K562 (cell line): ENCODE measurements around the gene GIGYF1. TPM values are rescaled to one million over a fixed set of nuclear protein-coding genes. Genes with fewer than 3 reads are reported as not detected.

Experiments used
- AFF1 ChIP-seq, 2 experiments: fragments of 450-650 bp; IDR thresholded peaks; 2 replicates each; pipeline ENCODE4 v1.6.1; 2018; ENCODE audit warnings: mild to moderate bottlenecking in 2 of 2, low read depth in 1 of 2; ENCODE audit not compliant: partially characterized antibody in 2 of 2
- BHLHE40 ChIP-seq: IDR thresholded peaks from 2 replicates; pipeline ENCODE4 v1.6.1; 2011; ENCODE audit warnings: low read length, improper control_type of control experiment
- CEBPB ChIP-seq: fragments of 450-650 bp; IDR thresholded peaks from 2 replicates; pipeline ENCODE4 v1.6.1; 2016; ENCODE audit warnings: missing genetic modification characterization, missing compliant biosample characterization
- DPF2 ChIP-seq: fragments of 450-650 bp; IDR thresholded peaks from 2 replicates; pipeline ENCODE4 v1.6.1; 2016
- E2F6 ChIP-seq, 2 experiments: IDR thresholded peaks; 2 replicates each; pipeline ENCODE4 v1.6.1; 2011; ENCODE audit warnings: borderline replicate concordance in 1 of 2, control low read depth in 1 of 2, low read depth in 1 of 2, low read length in 1 of 2, mild to moderate bottlenecking in 1 of 2, mixed read lengths in 1 of 2, moderate library complexity in 1 of 2; ENCODE audit not compliant: insufficient read depth in 1 of 2, insufficient read length in 1 of 2, poor library complexity in 1 of 2, severe bottlenecking in 1 of 2; ENCODE audit errors: extremely low read depth in 1 of 2
- EGR1 ChIP-seq: fragments of 450-650 bp; conservative IDR thresholded peaks from 2 replicates; pipeline ENCODE4 v1.6.1; 2017; ENCODE audit warnings: mild to moderate bottlenecking
- KDM1A ChIP-seq, 2 experiments: fragments of 450-650 bp; IDR thresholded peaks; 2 replicates each; pipeline ENCODE4 v1.6.1; 2016; ENCODE audit warnings: mild to moderate bottlenecking in 2 of 2
- KLF16 ChIP-seq: IDR thresholded peaks from 2 replicates; pipeline ENCODE4 v1.6.1; 2016; ENCODE audit warnings: antibody characterized with exemption
- NBN ChIP-seq: fragments of 450-650 bp; IDR thresholded peaks from 2 replicates; pipeline ENCODE4 v1.6.1; 2016; ENCODE audit warnings: low read depth, mild to moderate bottlenecking
- NCOR1 ChIP-seq: fragments of 450-650 bp; IDR thresholded peaks from 2 replicates; pipeline ENCODE4 v1.6.1; 2016; ENCODE audit warnings: mild to moderate bottlenecking, moderate library complexity
- OTX1 ChIP-seq: fragments of 450-650 bp; formaldehyde crosslinking; IDR thresholded peaks from 2 replicates; pipeline ENCODE4 v1.4.0; 2022; ENCODE audit warnings: mild to moderate bottlenecking
- PHF21A ChIP-seq: fragments of 450-650 bp; IDR thresholded peaks from 2 replicates; pipeline ENCODE4 v1.6.1; 2017; ENCODE audit warnings: low read depth, borderline replicate concordance
- PHF8 ChIP-seq: fragments of 200-600 bp; sonication (generic); IDR thresholded peaks from 2 replicates; pipeline ENCODE4 v1.6.1; 2012; ENCODE audit warnings: mixed run types, mild to moderate bottlenecking, inconsistent platforms, low read length, moderate library complexity, borderline replicate concordance
- POU5F1 ChIP-seq: fragments of 150-350 bp; IDR thresholded peaks from 2 replicates; pipeline ENCODE4 v1.6.1; 2014; ENCODE audit warnings: borderline replicate concordance, low read length, low read depth, mild to moderate bottlenecking; ENCODE audit not compliant: partially characterized antibody
- PTBP1 ChIP-seq: fragments of 200-400 bp; formaldehyde crosslinking; IDR thresholded peaks from 2 replicates; pipeline ENCODE4 v1.6.1; 2017; ENCODE audit warnings: low read depth, low read length
- RBM34 ChIP-seq: fragments of 200-400 bp; formaldehyde crosslinking; IDR thresholded peaks from 2 replicates; pipeline ENCODE4 v1.6.1; 2018; ENCODE audit warnings: low read length, borderline replicate concordance; ENCODE audit not compliant: insufficient read depth
- RBM39 ChIP-seq: fragments of 200-400 bp; formaldehyde crosslinking; optimal IDR thresholded peaks from 2 replicates; pipeline ENCODE3; 2018; ENCODE audit warnings: low read depth, low read length
- SETDB1 ChIP-seq: IDR thresholded peaks from one replicate; pipeline ENCODE4 v1.6.1; 2012; ENCODE audit warnings: low read length, control low read depth, inconsistent platforms
- SLC30A9 ChIP-seq: fragments of 250-450 bp; sonication (Bioruptor Pico); IDR thresholded peaks from 2 replicates; pipeline ENCODE4 v1.8.0; 2022; ENCODE audit warnings: mild to moderate bottlenecking, moderate library complexity
- THAP7 ChIP-seq: fragments of 250-450 bp; sonication (Bioruptor Pico); IDR thresholded peaks from 2 replicates; pipeline ENCODE4 v1.5.0; 2021
- ZNF263 ChIP-seq: sonication (generic); formaldehyde crosslinking; IDR thresholded peaks from 2 replicates; pipeline ENCODE4 v1.8.0; 2022; ENCODE audit warnings: mild to moderate bottlenecking, missing genetic modification reagents, borderline replicate concordance
- ZNF280A ChIP-seq: fragments of 450-650 bp; IDR thresholded peaks from 2 replicates; pipeline ENCODE4 v1.6.1; 2018; ENCODE audit warnings: mild to moderate bottlenecking, low read depth; ENCODE audit not compliant: partially characterized antibody
- polyA plus RNA-seq, 8 experiments: library from polyadenylated mRNA; depleted of rRNA in 4 of 8; stranded (reverse) in 5 of 8; unstranded in 3 of 8; fragments of >200 nt; fragmentation: Nextera tagmentation in 2 of 8; fragmentation: Illumina TruSeq in 1 of 8; extraction: Ambion mirVana in 2 of 8; extraction: Trizol in 1 of 8; gene quantifications; 2 replicates each; pipeline versions ENCODE4 v1.2.1 to v1.2.3, GENCODE V29; 2011 to 2014; ENCODE audit warnings: inconsistent platforms in 1 of 8, missing spikeins in 1 of 8
- total RNA-seq, 7 experiments: library from RNA; depleted of rRNA in 6 of 7; stranded (reverse); fragments of >200 nt in 6 of 7; fragmentation: Illumina TruSeq in 2 of 7; extraction: Trizol in 2 of 7; gene quantifications; 2 replicates each; pipeline versions ENCODE4 v1.2.1 to v1.2.3, GENCODE V29; 2011 to 2021; ENCODE audit warnings: low replicate concordance in 1 of 7

GIGYF1 gene
- total and polyA plus RNA-seq, 9 of the 15 experiments (the other 6 are each of a cell fraction or from before 2014, with no cell fraction given) = 0.56 to 76.2 (median 16.8) TPM

- TF ChIP-seq PHF8 = peak; percentile 31; the same call in 1 of the 2 replicates
- TF ChIP-seq CEBPB (tag) = no peak
- peak; percentile 50; the same call in 1 of the 2 replicates for TF ChIP-seq NCOR1
- TF ChIP-seq EGR1 = peak; percentile 34; the same call in 1 of the 2 replicates
- TF ChIP-seq OTX1 (CRISPR knock-in tag) = no peak
- TF ChIP-seq POU5F1 = no peak
- TF ChIP-seq KLF16 = 0 out of 2 replicates have a peak, but pooled peaks have one; percentile 10
- TF ChIP-seq BHLHE40 = peak; percentile 87
- TF ChIP-seq SLC30A9 = no peak
- TF ChIP-seq AFF1 (IDR thresholded peaks at IDR 0.05; ENCODE audit: low read depth in 1 of 2, partially characterized antibody in 2 of 2) = no peak
- TF ChIP-seq ZNF280A = no peak
- TF ChIP-seq SETDB1 = no peak
- TF ChIP-seq ZNF263 (CRISPR knock-in tag) = no peak
- peak; percentile 95 to 99 for TF ChIP-seq E2F6 (IDR thresholded peaks at IDR 0.05; ENCODE audit: borderline replicate concordance in 1 of 2, extremely low read depth in 1 of 2, insufficient read depth in 1 of 2, insufficient read length in 1 of 2, low read depth in 1 of 2, low read length in 1 of 2, poor library complexity in 1 of 2, severe bottlenecking in 1 of 2)
- no peak for TF ChIP-seq THAP7 (CRISPR knock-in tag)
- no peak for TF ChIP-seq NBN
- TF ChIP-seq PTBP1 = 0 out of 2 replicates have a peak, but pooled peaks have one; percentile 35
- TF ChIP-seq DPF2 = 0 out of 2 replicates have a peak, but pooled peaks have one; percentile 34
- TF ChIP-seq PHF21A = no peak
- TF ChIP-seq RBM34 = no peak
- 0 out of 4 replicates have a peak, but pooled peaks of 1 of the 2 experiments have one; percentile 8 for TF ChIP-seq KDM1A (IDR thresholded peaks at IDR 0.05)
- no peak for TF ChIP-seq RBM39
Measured at GRCh38 chr7:100694098-100694745, at the start of gene GIGYF1 (continued).
